GM12878 (cell line): Measurements from ENCODE around the gene MYO7B.

ENCODE experiments used
- CHD2 ChIP-seq: IDR thresholded peaks from 2 replicates; pipeline ENCODE4 v1.6.1; 2011; ENCODE audit warnings: low read depth, low read length, improper control_type of control experiment, borderline replicate concordance
- POLR2A ChIP-seq: IDR thresholded peaks from 2 replicates; pipeline ENCODE4 v1.6.1; 2011; ENCODE audit warnings: low read depth, mild to moderate bottlenecking, low read length
- SMC3 ChIP-seq: IDR thresholded peaks from 2 replicates; pipeline ENCODE4 v1.6.1; 2011; ENCODE audit warnings: low read length, improper control_type of control experiment, borderline replicate concordance
- TAF1 ChIP-seq: IDR thresholded peaks from 2 replicates; pipeline ENCODE4 v1.6.1; 2011; ENCODE audit warnings: mild to moderate bottlenecking, low read depth, low read length, borderline replicate concordance

- no peak for TF ChIP-seq TAF1
- TF ChIP-seq SMC3: no peak
- no peak for TF ChIP-seq POLR2A
- TF ChIP-seq CHD2: no peak
Measured at GRCh38 chr2:127630096-127630863, 94.8 kb downstream of the MYO7B start.
